K562 (cell line): Measurements from ENCODE around the gene FASTK. TPM values are rescaled to one million over a fixed set of nuclear protein-coding genes. Genes with fewer than 3 reads are reported as not detected.

Experiments used
- AFF1 ChIP-seq, 2 experiments: fragments of 450-650 bp; IDR thresholded peaks; 2 replicates each; pipeline ENCODE4 v1.6.1; 2018; ENCODE audit warnings: mild to moderate bottlenecking in 2 of 2, low read depth in 1 of 2; ENCODE audit not compliant: partially characterized antibody in 2 of 2
- CREB3L1 ChIP-seq: fragments of 450-650 bp; IDR thresholded peaks from 2 replicates; pipeline ENCODE4 v1.6.1; 2014; ENCODE audit warnings: low read depth, mild to moderate bottlenecking, moderate library complexity, borderline replicate concordance
- E2F8 ChIP-seq: fragments of 450-650 bp; IDR thresholded peaks from 2 replicates; pipeline ENCODE4 v1.7.1; 2018; ENCODE audit warnings: mild to moderate bottlenecking, low read depth; ENCODE audit not compliant: partially characterized antibody
- KLF1 ChIP-seq: fragments of 450-650 bp; IDR thresholded peaks from 2 replicates; pipeline ENCODE4 v1.6.1; 2016; ENCODE audit warnings: missing genetic modification characterization, missing compliant biosample characterization
- NR2F6 ChIP-seq: fragments of 450-650 bp; formaldehyde crosslinking; IDR thresholded peaks from 2 replicates; pipeline ENCODE4 v1.4.0; 2020; ENCODE audit warnings: mild to moderate bottlenecking
- STAT6 ChIP-seq: sonication (generic); formaldehyde crosslinking; IDR thresholded peaks from 2 replicates; pipeline ENCODE4 v1.8.1; 2023; ENCODE audit warnings: mild to moderate bottlenecking, missing genetic modification reagents
- XRCC3 ChIP-seq: fragments of 450-650 bp; IDR thresholded peaks from 2 replicates; pipeline ENCODE4 v1.6.1; 2017; ENCODE audit warnings: mild to moderate bottlenecking, moderate library complexity
- polyA plus RNA-seq, 8 experiments: library from polyadenylated mRNA; depleted of rRNA in 4 of 8; stranded (reverse) in 5 of 8; unstranded in 3 of 8; fragments of >200 nt; fragmentation: Nextera tagmentation in 2 of 8; fragmentation: Illumina TruSeq in 1 of 8; extraction: Ambion mirVana in 2 of 8; extraction: Trizol in 1 of 8; gene quantifications; 2 replicates each; pipeline versions ENCODE4 v1.2.1 to v1.2.3, GENCODE V29; 2011 to 2014; ENCODE audit warnings: inconsistent platforms in 1 of 8, missing spikeins in 1 of 8
- total RNA-seq, 7 experiments: library from RNA; depleted of rRNA in 6 of 7; stranded (reverse); fragments of >200 nt in 6 of 7; fragmentation: Illumina TruSeq in 2 of 7; extraction: Trizol in 2 of 7; gene quantifications; 2 replicates each; pipeline versions ENCODE4 v1.2.1 to v1.2.3, GENCODE V29; 2011 to 2021; ENCODE audit warnings: low replicate concordance in 1 of 7

The FASTK gene
- total and polyA plus RNA-seq, 9 of the 15 experiments (the other 6 are each of a cell fraction or from before 2014, with no cell fraction given): 0.51 to 150 (median 48.2) TPM

GRCh38 chr7:151128716-151129115, 48.1 kb upstream of the FASTK start (continued):
- TF ChIP-seq AFF1 (IDR thresholded peaks at IDR 0.05; ENCODE audit: low read depth in 1 of 2, partially characterized antibody in 2 of 2) (no peak), STAT6 (CRISPR knock-in tag) (no peak), E2F8 (no peak), KLF1 (tag) (no peak), CREB3L1 (no peak), XRCC3 (no peak), NR2F6 (CRISPR knock-in tag) (no peak)
